HL-60 (cell line): ENCODE results near the gene ABHD8.

Source experiments
- DNase-seq, 2 experiments: peaks; one replicate each; pipeline ENCODE4 v3.0.0-alpha.2; 2010 to 2020; ENCODE audit warnings: low read depth in 1 of 2, low spot score in 1 of 2
- H3K27ac ChIP-seq: fragments of 250-450 bp; sonication (Bioruptor Pico); replicated peaks from 2 replicates; pipeline ENCODE4 v1.5.1; 2020; ENCODE audit warnings: mild to moderate bottlenecking, moderate library complexity
- H3K27me3 ChIP-seq: fragments of 250-450 bp; sonication (Bioruptor Pico); 2 replicates; pipeline ENCODE4 v1.5.1; 2021; ENCODE audit warnings: mild to moderate bottlenecking, moderate library complexity; ENCODE audit not compliant: insufficient read depth, poor library complexity, severe bottlenecking
- H3K4me3 ChIP-seq: replicated peaks from 2 replicates; pipeline ENCODE4 v1.5.1; 2011; ENCODE audit warnings: mild to moderate bottlenecking, control low read depth, low read length; ENCODE audit not compliant: insufficient read depth
- CTCF ChIP-seq: IDR thresholded peaks from one replicate; pipeline ENCODE4 v1.5.1; 2011; ENCODE audit warnings: low read length, control low read depth, inconsistent platforms; ENCODE audit not compliant: insufficient read depth
- GABPA ChIP-seq: IDR thresholded peaks from 2 replicates; pipeline ENCODE4 v1.6.1; 2012; ENCODE audit warnings: low read depth
- POLR2AphosphoS5 ChIP-seq: IDR thresholded peaks from 2 replicates; pipeline ENCODE4 v1.6.1; 2012; ENCODE audit warnings: low read depth
- REST ChIP-seq: IDR thresholded peaks from 2 replicates; pipeline ENCODE4 v1.6.1; 2012; ENCODE audit warnings: low read depth; ENCODE audit not compliant: insufficient replicate concordance
- SPI1 ChIP-seq: IDR thresholded peaks from 2 replicates; pipeline ENCODE4 v1.6.1; 2012; ENCODE audit warnings: low read depth, mild to moderate bottlenecking, borderline replicate concordance

The ABHD8 gene

GRCh38 chr19:17324357-17325114 lies 21.3 kb upstream of the ABHD8 start:
- TF ChIP-seq POLR2AphosphoS5 (no peak), SPI1 (no peak), GABPA (no peak), REST (no peak), CTCF (no peak)
- no peak overlapping the region for H3K4me3 ChIP-seq
- H3K27me3 ChIP-seq: peaks cover 12% of the 10 kb centered on the region
- peak in 1 of 2 experiments; percentile 41 for DNase-seq
- H3K27ac ChIP-seq: no peak overlapping the region

GRCh38 chr19:17323964-17324332 lies 20.7 kb upstream of the ABHD8 start:
- peaks cover 6% of the 10 kb centered on the region for H3K27me3 ChIP-seq
- DNase-seq: no peak
- no peak overlapping the region for H3K4me3 ChIP-seq
- H3K27ac ChIP-seq: no peak overlapping the region
- TF ChIP-seq REST (no peak), CTCF (no peak), POLR2AphosphoS5 (no peak), SPI1 (no peak), GABPA (no peak)

- Histone ChIP-seq H3K27ac (no peak overlapping the region), H3K4me3 (no peak overlapping the region), H3K27me3 (peaks cover 4% of the 10 kb centered on the region)
- no peak for TF ChIP-seq GABPA
- TF ChIP-seq REST: no peak
- TF ChIP-seq POLR2AphosphoS5: no peak
- TF ChIP-seq SPI1: no peak
- TF ChIP-seq CTCF: no peak
- DNase-seq: no peak
Observed at GRCh38 chr19:17323300-17323963, 20.2 kb upstream of the ABHD8 start.
